Activated CD4-positive, alpha-beta T cell treated with anti-CD3 and anti-CD28 coated beads, Interleukin-2, amount 50 U/mL, for 16 hours (primary cell): ENCODE results near the gene RBM25.
"Not testable (repeated sequence)": the region's sequence is repeated elsewhere in the genome, so short reads cannot be mapped to it uniquely, and the experiment has no call there.

Source experiments
- DNase-seq: peaks from one replicate; pipeline ENCODE4 v3.0.0-alpha.2; 2020

RBM25 gene

DNA sequence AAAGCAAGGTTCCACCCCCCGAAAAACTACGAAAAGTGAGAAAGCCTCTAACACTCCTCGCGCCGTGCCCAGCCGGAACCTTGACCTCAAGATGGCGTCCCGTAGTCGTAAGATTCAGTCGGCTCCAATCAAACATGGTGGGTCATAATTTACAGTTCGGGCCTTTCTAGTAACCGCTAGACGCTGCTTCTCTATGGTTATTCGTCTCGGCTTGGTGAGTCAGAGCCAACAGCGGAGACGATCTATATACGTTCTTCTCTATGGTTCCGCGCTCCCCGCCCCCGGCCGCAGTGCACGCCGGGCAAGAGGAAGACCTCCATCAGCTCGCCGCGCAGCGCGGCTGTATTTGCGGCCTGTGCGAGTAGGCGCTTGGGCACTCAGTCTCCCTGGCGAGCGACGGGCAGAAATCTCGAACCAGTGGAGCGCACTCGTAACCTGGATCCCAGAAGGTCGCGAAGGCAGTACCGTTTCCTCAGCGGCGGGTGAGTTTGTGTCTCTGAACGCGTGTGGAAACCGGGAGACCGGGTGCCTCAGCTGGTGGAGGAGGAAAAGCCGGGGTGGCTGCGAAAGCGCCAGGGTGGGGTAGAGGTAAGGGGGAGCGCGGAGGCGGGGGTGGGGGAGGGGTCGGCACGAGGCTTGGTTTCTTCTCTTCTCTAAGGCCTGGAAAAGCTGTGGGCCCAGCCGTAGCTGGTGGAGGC lies at the start of gene RBM25:
Gene RBM25, plus strand, starts transcription at position 311 of the 698 bp plus-strand sequence. CDS start 13,108 bp downstream, outside the sequence.
- peak; percentile 98 for DNase-seq

DNA sequence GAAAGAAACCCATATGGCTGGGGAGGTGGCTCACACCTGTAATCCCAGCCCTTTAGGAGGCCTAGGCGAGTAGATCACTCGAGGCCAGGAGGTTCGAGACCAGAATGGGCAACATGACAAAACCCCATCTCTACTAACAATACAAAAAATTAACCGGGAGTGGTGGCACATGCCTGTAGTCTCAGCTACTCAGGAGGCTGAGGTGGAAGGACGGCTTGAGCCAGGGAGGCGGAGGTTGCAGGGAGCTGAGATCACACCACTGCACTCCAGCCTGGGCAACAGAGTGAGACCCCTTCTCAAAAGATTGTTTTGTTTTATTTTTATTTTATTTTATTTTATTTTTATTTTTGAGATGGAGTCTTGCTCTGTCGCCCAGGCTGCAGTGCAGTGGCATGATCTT lies 47.1 kb upstream of the RBM25 start:
- DNase-seq = not testable (repeated sequence)

DNA sequence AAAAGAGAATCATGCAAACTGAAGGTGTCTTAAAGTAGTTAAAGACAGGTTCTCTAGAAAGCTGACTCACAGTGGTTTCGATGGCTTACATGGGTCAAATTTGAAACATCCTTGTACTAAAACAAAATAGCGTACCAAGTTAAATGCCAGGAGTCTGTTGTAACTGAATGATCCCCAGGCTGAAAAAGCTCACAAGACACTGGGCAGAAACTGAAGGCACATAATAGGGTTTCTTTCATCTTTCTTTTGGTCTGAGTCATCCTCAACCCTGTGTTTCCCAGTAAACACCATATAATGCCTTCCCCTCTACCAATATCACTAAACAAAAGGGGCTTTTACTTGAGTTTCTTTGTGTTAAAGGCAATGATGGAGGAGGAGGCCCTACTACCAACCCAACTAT lies 44.2 kb upstream of the RBM25 start:
- peak; percentile 83 for DNase-seq

DNA sequence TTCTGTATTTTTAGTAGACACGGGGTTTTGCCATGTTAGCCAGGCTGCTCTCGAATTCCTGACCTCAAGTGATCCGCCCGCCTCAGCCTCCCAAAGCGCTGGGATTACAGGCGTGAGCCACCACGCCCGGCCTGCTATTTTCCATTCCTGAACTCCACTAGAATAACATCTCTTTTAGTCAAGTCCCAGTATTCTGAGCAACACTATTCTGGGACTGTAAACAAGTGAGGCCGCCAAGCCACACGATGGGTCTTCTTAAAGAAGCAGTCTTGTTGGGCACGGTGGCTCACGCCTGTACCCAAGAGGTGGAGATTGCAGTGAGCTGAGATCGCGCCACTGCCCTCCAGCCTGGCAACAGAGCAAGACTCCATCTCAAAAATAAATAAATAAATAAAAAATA lies 42.8 kb upstream of the RBM25 start:
- not testable (repeated sequence) for DNase-seq

DNA sequence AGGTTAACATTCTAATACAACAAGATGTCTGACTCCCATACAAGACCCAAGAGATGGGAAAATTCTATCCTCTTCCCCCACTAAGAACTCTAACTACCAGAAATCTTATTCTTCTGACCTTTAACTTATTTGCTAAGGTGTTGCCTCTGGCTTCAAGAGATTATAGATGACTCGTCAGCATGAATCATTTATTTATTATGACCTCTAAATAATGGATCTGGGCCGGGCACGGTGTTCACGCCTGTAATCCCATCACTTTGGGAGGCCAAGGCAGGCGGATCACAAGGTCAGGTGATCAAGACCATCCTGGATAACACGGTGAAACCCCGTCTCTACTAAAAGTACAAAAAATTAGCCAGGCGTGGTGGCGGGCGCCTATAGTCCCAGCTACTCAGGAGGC lies 42.3 kb upstream of the RBM25 start:
- DNase-seq = not testable (repeated sequence)

DNA sequence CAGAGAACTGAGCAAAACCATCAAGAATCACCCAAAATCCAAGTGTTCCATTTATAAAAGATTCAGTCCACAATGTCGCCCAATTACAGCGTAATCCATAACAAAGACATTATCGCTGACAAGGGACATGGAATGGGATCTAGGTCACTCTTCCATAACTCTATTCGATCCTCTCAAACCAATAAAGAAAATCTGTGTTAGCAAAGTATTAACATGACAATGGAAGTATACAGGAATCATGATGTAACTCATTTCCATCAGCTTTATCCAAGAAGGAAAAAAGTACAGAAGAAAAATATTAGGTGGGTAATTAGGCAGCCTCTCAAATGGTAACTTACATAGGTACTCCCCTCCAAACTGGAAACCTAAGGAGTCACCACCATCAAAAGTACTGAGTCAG lies 36.3 kb upstream of the RBM25 start:
- no peak for DNase-seq

DNA sequence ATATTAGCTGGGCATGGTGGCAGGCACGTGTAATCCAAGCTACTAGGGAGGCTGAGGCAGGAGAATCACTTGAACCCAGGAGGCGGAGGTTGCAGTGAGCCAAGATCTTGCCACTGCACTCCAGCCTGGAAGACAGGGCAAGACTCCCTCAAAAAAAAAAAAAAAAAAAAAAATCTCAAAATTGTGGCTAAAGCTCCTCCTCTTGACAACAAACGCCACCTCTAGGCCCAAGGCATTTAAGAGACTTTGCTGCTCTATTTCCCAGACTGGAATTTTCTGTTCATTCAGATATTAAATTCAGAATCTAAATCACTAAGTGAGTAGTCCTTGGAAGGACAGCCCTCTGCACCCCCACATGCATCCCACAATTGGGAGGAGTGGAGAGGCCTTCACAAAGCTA lies 32.8 kb upstream of the RBM25 start:
- no peak for DNase-seq

DNA sequence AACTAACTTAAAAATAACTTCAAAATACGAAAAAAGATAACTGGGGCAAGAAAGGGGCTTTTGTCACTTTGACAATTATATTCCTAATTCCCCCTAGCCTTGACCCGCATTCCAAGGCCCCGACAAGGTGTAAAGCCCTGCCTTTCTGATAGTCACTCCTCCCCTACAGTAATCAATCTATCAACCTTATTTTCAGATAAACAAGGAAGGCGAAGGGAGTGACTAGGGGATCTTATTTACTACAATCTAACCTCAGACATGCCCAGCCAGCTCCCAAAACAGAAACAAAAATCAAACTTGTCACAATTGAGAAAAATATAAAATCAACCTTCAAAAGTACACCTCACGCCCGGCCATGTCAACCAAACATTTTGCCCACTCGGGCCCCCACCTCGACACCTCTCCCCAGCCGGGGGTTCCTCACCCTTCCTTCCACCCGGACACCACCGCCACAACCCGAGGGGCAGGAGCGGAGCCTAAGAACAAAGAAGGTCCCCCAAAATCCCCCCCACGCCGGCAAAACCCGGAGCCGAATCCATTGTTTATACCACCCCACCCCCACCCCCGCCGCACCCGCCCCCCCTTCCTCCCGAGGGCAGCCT lies 32.0 kb upstream of the RBM25 start:
- DNase-seq = no peak

DNA sequence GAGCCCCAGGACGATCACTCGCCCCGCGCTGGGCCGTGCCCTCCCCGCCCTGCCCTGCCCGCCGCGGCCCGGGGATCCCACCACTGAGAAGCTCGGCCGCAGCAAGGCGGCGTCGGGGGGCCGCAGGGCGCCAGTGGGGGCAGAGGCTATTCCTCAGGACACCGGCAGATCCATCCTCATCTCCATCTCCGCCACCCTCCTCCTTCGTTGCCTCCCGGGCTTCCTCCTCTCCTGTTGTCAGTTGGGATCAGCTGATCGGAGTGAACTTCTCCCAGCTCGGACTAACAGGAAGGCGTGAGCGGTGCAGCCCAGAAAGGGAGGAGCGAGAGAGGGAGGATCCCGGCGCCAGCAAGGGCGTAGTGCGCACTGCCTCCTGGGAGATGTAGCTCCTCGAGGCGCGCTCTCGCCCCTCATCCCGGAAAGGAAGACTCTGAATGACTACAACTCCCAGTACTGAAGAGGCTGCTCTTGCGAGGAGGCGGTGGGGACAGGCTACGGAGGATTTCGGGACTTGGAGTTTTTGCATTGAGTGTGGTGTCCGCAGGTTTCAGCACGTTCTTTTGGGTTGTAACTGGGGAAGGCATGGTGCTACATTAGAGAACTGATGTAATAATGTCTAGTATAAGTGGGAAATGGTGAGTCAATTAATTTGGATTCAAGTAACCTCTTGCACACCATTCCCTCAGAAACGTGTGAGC lies 31.3 kb upstream of the RBM25 start, which contains the start of gene ZFYVE1:
Gene ZFYVE1, minus strand, starts transcription at position 262 of the 698 bp plus-strand sequence. CDS start 2,598 bp downstream, outside the sequence.
- peak; percentile 98 for DNase-seq

DNA sequence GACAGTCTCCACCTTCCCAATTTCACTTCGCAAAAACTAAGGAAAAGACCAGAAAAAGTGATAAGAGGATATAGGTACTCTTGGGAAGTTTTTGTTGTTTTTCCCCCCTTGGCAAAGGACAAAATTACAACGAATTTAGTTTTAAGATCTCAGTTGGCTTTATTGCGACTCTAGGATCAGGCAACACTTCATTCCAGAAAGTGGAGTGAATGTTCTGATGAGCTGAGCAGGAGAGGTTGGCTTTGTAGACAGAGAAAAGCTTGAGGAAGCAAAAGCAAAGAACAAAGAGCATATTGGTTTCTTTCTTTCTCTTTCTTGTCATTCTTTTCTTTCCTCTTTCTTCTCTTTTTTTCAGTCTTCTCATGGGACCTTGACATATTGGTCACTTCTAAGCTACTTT lies 30.8 kb upstream of the RBM25 start:
- DNase-seq = no peak

DNA sequence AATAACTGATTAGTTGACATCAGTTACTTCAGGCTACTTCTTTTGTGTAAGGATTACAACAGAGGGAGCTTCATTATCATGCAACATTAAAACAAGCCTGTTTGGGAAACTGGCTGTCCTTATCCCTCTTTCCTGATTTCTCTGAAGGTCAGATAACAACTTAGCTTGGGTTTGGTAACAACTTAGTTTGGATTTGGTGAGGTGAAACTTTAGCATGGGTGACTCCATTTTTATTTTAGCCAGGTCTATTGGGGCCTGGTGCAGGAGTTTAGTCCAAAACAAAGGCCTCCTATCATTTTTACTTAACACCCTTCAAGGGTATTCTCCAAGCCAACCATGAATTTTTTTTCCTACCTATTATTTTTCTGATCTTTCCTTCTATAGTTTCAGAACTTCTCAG lies 30.4 kb upstream of the RBM25 start:
- DNase-seq = no peak

DNA sequence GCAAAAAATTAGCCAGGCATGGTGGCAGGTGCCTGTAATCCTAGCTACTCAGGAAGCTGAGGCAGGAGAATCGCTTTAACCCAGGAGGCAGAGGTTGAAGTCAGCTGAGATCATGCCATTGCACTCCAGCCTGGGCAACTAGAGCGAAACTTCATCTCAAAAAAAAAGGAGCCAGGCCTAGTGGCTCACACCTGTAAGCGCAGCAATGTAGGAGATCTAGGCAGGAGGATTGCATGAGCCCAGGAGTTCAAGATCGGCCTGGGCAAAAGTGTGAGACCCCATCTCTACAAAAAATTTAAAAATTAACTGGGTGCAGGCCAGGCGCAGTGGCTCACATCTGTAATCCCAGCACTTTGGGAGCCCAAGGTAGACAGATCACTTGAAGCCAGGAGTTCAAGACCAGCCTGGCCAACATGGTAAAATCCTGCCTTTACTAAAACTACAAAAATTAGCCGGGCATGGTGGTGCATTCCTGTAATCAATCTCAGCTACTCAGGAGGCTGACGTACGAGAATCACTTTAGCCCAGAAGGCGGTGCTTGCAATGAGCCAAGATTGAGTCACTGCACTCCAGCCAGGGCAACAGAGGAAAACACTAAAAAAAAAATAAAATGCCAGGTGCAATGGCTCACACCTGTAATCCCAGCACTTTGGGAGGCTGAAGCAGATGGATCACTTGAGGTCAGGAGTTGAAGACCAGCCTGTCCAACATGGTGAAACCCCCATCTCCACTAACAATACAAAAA lies 21.5 kb upstream of the RBM25 start:
- DNase-seq = not testable (repeated sequence)

DNA sequence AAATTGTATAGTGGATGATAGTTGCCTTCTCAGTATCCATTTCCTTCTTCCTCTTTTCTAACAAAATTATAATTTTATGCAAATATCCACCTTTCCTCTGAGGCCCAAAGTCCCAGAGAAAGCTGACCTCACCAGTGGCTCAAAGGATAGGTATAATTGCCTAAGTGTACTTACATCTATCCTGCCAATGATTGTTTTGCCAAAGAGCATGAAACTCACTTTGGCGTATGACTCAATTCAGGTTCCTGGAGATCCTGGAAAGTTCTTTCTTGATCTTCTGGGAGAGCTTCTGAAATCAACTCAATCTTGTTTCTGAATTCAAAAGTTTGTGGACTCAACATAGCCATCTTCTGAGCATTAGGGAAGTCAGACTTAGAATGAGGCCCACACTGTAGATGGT lies 10.5 kb upstream of the RBM25 start:
- DNase-seq = no peak

DNA sequence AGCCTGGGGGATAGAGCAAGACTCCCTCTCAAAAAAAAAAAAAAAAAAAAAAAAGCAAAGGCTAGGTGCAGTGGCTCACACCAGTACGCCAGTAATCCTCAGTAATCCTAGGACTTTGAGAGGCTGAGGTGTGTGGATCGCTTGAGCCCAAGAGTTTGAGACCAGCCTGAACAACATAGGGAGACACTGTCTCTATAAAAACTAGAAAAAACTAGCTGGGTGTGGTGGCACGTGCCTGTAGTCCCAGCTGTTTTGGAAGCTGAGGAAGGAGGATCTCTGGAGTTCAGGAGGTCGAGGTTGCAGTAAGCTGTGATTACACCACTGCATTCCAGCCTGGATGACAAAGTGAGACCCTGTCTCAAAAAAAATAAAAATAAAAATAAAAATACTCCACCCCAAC lies 8.9 kb upstream of the RBM25 start:
- no peak for DNase-seq

DNA sequence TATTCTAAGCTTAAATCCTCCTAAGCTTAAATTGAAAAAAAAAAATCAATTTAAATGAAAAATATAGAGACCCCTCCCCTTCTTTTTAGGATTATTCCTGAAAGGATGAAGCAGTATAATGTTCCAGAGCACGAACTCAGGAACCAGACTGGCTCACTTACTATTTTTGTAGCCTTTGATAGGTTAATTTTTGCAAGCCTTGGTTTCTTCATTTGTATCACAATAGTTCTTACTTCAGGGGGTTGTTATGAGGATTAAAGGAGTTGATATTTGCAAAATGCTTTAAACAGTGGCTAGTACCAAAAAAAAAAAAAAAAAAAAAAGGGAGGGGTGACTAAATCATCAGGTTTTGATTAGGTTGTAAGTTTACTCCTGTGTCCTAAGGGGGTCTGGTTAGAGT lies 3.1 kb upstream of the RBM25 start:
- no peak for DNase-seq

DNA sequence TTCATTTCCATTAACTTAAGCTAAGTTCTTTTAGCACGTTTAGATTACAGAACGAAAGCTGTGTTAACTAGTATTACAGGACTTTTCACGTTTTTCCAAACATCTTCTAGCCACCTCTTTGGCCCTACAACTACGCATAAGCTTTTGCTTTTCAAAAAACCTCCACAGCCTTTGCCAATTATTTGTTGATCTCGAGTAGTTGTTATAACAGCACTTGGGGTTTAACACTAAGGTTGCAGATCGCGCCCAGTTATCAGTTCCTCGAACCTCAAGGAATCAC lies 450 bp upstream of the RBM25 start:
- no peak for DNase-seq

DNA sequence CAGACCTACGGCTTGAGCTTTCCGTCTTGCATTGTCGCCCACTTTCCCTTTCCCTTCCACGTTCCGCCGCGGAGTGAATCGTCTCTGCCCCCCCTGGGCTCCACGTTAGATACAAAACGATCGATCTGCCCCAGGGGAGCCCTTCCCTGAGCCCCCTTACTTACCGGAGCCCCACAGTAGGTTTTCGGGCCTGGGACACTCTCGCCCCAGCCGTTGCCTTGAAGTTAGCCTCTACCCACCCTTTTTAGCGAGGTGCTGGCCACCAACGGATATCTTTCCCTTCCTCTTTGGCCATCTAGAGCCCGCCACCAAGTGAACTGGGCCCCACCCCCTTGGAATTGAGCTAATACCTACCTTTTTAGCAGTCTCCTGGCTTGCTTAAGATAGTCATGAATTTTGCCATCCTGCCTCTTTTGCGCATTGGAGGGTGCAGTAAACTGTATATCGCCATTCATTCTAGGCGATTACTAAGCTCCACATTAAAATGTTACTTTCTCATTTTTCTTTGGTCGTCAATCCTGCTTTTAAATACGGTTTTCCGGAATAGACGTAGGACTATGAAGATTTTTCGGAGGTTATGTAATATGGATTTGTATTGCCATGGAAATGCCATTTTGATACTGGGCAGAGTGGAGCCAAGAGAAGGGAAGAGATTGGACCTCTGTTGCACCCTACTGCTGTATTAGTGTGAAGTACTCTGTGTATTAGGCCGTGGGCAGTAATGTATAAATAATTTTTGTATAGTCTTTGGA lies 764 bp downstream of the RBM25 start:
- peak; percentile 18 for DNase-seq

DNA sequence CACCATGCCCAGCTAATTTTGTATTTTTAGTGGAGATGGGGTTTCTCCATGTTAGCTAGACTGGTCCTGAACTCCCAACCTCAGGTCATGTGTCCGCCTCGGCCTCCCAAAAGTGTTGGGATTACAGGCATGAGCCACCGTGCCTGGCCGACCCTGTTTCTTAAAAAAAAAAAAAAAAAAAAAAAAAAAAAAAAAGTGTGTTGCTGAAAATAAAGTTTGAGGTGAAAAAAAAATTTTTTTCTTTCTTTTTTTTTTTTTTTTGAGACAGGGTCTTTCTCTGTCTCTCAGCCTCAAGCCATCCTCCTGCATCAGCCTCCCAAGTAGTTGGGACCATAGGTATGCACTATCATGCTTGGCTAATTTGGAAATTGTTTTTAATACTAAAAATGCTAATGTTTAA lies 11.3 kb downstream of the RBM25 start:
- no peak for DNase-seq

DNA sequence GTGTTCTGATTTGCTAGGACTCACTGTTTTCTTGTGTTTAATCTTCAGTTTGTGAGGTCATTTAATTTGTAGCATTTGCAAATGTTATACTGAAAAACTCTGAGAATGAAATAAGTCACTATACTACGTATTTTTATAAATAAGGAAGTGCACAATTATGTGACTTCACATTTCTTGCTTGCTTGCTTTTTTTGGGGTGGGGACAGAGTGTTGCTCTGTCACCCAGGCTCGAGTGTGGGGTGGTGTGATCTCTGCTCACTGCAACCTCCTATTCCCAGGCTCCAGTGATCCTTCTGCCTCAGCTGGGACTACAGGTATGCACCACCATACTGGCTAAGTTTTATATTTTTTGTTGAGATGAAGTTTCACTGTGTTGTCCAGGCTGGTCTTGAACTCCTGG lies 32.7 kb downstream of the RBM25 start:
- DNase-seq = no peak

DNA sequence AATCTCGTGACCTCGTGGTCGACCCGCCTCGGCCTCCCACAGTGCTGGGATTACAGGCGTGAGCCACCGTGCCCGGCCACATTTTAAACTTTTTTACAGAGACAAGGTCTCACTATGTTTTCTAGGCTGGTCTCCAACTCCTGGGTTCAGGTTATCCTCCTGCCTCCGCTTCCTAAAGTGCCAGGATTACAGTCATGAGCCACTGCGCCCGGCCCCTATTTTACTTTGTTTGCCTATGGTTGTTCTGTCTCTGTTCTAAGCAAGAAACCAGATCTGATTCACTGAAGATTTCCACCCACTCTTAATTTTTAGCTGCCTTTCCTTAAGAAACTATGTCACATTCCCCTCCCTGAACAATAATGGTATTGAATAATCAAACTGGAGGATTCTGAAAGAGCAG lies 39.1 kb downstream of the RBM25 start:
- DNase-seq = no peak

DNA sequence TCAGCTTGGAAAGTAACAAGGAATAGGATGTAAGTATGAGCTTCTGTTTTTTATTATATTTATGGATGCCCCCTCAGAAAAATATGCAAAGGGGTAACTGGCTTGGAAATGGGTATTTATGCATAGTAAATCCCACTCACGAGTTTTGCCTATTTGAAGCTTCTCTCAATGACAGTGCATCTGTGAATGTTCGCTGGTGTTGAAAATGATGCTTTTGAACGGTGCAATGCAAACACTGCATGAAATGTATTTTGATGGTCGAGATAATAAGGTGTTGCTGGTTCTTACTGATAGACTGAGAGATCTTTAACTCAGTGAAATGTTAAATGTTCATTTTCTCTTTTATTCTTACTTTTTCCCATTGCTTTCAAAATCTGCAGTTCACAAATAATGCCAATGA lies 42.0 kb downstream of the RBM25 start:
- no peak for DNase-seq

DNA sequence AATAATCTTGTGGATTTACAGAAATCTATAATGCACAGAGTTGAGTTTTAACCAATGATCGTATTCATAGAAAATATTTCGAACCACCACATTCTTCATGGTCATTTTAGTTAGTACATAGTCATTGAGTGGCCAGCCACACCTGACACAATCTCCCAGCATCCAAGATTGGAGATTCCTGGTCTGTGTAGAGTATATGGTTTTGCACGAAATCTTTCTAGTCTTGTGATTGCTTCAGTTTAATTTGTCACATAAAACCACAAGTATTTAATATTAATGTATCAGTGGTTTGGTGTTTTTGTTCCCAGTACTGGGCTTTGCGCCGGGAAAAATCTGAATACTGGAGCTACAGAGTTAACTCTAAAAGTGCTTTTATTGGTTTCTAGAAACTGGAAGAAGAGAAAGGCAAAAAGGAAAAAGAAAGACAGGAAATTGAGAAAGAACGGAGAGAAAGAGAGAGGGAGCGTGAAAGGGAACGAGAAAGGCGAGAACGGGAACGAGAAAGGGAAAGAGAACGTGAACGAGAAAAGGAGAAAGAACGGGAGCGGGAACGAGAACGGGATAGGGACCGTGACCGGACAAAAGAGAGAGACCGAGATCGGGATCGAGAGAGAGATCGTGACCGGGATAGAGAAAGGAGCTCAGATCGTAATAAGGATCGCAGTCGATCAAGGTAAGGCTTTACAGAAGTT lies 44.6 kb downstream of the RBM25 start:
- no peak for DNase-seq
